Measurements from ENCODE around the gene SPZ1.

The SPZ1 gene

GRCh38 chr5:80355686-80356085 lies 35.9 kb downstream of the SPZ1 start:
- no peak for DNase-seq

DNA sequence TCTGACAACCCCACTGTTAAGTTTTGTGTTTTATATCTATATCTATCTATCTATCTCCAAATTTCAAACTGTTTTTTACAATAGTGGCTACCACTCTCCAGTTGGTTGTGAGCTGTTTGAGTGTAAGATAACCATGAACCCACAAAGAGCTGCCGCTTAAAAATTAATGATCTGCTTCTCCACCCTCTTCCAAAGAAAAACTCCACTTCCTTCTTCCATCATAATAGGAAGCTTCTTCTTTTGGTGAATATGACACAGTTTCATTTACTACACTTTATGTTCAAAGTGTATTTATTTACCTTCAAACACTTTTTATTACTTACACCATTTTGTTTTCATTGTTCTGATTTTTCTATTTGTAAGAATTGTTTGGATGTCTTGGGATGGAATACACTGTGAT lies 37.9 kb downstream of the SPZ1 start:
- Histone ChIP-seq H3K9ac (ENCODE audit: low read depth, low read length) (no peak overlapping the region), H3K4me1 (ENCODE audit: insufficient read depth, low read length) (no peaks in the 10 kb centered on the region), H3K4me3 (ENCODE audit: low read depth in 1 of 2, low read length in 2 of 2) (no peak overlapping the region), H4K20me1 (ENCODE audit: insufficient read depth, low read length) (no peaks in the 10 kb centered on the region), H3K36me3 (ENCODE audit: insufficient read depth, low read length) (no peaks in the 10 kb centered on the region), H3K27ac (ENCODE audit: low read length) (no peak overlapping the region), H2AFZ (ENCODE audit: low read depth, low read length) (no peak overlapping the region), H3K9me3 (ENCODE audit: insufficient read depth, low read length, severe bottlenecking) (no peaks in the 10 kb centered on the region), H3K79me2 (ENCODE audit: insufficient read depth, low read length) (no peaks in the 10 kb centered on the region), H3K4me2 (ENCODE audit: insufficient read depth, low read length) (no peak overlapping the region), H3K27me3 (ENCODE audit: insufficient read depth, low read length, poor library complexity) (no peaks in the 10 kb centered on the region)
- ATAC-seq (ENCODE audit: insufficient read depth, low read depth) = no peak
- TF ChIP-seq EZH2 (IDR thresholded peaks at IDR 0.05; ENCODE audit: borderline replicate concordance, low read depth, low read length, severe bottlenecking) = no peak
- TF ChIP-seq, protein P1, sequence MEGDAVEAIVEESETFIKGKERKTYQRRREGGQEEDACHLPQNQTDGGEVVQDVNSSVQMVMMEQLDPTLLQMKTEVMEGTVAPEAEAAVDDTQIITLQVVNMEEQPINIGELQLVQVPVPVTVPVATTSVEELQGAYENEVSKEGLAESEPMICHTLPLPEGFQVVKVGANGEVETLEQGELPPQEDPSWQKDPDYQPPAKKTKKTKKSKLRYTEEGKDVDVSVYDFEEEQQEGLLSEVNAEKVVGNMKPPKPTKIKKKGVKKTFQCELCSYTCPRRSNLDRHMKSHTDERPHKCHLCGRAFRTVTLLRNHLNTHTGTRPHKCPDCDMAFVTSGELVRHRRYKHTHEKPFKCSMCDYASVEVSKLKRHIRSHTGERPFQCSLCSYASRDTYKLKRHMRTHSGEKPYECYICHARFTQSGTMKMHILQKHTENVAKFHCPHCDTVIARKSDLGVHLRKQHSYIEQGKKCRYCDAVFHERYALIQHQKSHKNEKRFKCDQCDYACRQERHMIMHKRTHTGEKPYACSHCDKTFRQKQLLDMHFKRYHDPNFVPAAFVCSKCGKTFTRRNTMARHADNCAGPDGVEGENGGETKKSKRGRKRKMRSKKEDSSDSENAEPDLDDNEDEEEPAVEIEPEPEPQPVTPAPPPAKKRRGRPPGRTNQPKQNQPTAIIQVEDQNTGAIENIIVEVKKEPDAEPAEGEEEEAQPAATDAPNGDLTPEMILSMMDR (IDR thresholded peaks at IDR 0.05; ENCODE audit: borderline replicate concordance, extremely low read depth, low read length, poor library complexity, severe bottlenecking) = no peak
- DNase-seq = no peak

More at GRCh38 chr5:80355686-80356085, 35.9 kb downstream of the SPZ1 start:
- no peak for ATAC-seq (ENCODE audit: insufficient read depth, low read depth)
- H4K20me1 ChIP-seq (ENCODE audit: insufficient read depth, low read length) = no peaks in the 10 kb centered on the region
- H3K4me3 ChIP-seq (ENCODE audit: low read depth in 1 of 2, low read length in 2 of 2) = no peak overlapping the region
- no peak overlapping the region for H3K27ac ChIP-seq (ENCODE audit: low read length)
- H2AFZ ChIP-seq (ENCODE audit: low read depth, low read length) = no peak overlapping the region
- no peak overlapping the region for H3K9ac ChIP-seq (ENCODE audit: low read depth, low read length)
- no peaks in the 10 kb centered on the region for H3K4me1 ChIP-seq (ENCODE audit: insufficient read depth, low read length)
- H3K36me3 ChIP-seq (ENCODE audit: insufficient read depth, low read length) = no peaks in the 10 kb centered on the region
- no peaks in the 10 kb centered on the region for H3K9me3 ChIP-seq (ENCODE audit: insufficient read depth, low read length, severe bottlenecking)
- no peak overlapping the region for H3K4me2 ChIP-seq (ENCODE audit: insufficient read depth, low read length)
- TF ChIP-seq EZH2 (IDR thresholded peaks at IDR 0.05; ENCODE audit: borderline replicate concordance, low read depth, low read length, severe bottlenecking) = no peak
- TF ChIP-seq, protein P1 (IDR thresholded peaks at IDR 0.05; ENCODE audit: borderline replicate concordance, extremely low read depth, low read length, poor library complexity, severe bottlenecking) = no peak
- H3K27me3 ChIP-seq (ENCODE audit: insufficient read depth, low read length, poor library complexity) = no peaks in the 10 kb centered on the region
- no peaks in the 10 kb centered on the region for H3K79me2 ChIP-seq (ENCODE audit: insufficient read depth, low read length)

DNA sequence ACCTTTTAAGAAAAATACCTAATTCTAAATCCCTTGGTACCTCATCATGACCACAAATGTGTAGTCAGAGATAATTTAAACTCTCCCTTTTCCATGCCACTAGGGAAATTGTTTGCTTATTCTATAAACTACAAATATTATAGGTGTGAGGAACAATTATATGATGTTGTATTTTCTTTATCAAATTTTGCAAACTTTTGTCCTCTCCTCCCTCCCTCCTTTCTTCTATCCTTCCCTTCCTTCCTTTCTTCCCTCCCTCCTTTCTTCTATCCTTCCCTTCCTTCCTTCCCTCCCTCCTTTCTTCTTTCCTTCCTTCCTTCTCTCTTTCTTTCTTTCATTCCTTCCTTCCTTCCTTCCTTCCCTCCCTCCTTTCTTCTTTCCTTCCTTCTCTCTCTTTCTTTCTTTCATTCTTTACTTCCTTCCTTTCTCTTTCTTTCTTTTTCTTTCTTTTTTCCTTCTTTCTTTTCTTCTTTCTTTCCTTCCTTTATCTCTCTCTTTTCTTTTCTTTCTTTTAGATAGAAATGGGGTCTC lies 41.2 kb downstream of the SPZ1 start:
- H4K20me1 ChIP-seq (ENCODE audit: insufficient read depth, low read length) = no peaks in the 10 kb centered on the region
- no peaks in the 10 kb centered on the region for H3K27me3 ChIP-seq (ENCODE audit: insufficient read depth, low read length, poor library complexity)
- H3K9me3 ChIP-seq (ENCODE audit: insufficient read depth, low read length, severe bottlenecking) = no peaks in the 10 kb centered on the region
- H2AFZ ChIP-seq (ENCODE audit: low read depth, low read length) = no peak overlapping the region
- no peak overlapping the region for H3K4me2 ChIP-seq (ENCODE audit: insufficient read depth, low read length)
- H3K4me3 ChIP-seq (ENCODE audit: low read depth in 1 of 2, low read length in 2 of 2) = no peak overlapping the region
- DNase-seq = no peak
- H3K4me1 ChIP-seq (ENCODE audit: insufficient read depth, low read length) = no peaks in the 10 kb centered on the region
- H3K79me2 ChIP-seq (ENCODE audit: insufficient read depth, low read length) = no peaks in the 10 kb centered on the region
- no peaks in the 10 kb centered on the region for H3K36me3 ChIP-seq (ENCODE audit: insufficient read depth, low read length)
- no peak overlapping the region for H3K27ac ChIP-seq (ENCODE audit: low read length)
- TF ChIP-seq, protein P1 (IDR thresholded peaks at IDR 0.05; ENCODE audit: borderline replicate concordance, extremely low read depth, low read length, poor library complexity, severe bottlenecking) = no peak
- TF ChIP-seq EZH2 (IDR thresholded peaks at IDR 0.05; ENCODE audit: borderline replicate concordance, low read depth, low read length, severe bottlenecking) = no peak
- H3K9ac ChIP-seq (ENCODE audit: low read depth, low read length) = no peak overlapping the region
- ATAC-seq (ENCODE audit: insufficient read depth, low read depth) = no peak

DNA sequence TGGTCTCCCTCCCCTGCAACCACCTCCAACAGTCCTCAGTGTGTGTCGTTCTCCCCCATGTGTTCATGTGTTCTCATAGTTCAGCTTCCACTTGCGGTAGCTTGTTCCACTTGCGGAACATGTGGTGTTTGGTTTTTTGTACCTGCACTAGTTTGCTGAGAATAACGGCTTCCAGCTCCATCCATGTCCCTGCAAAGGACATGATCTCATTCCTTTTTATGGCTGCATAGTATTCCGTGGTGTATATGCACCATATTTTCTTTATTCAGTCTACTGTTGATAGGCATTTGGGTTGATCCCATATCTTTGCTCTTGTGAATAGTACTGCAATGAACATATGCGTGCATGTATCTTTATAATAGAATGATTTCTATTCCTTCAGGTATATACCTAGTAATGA lies 45.1 kb downstream of the SPZ1 start:
- H3K4me2 ChIP-seq (ENCODE audit: insufficient read depth, low read length) = no peak overlapping the region
- H3K36me3 ChIP-seq (ENCODE audit: insufficient read depth, low read length) = no peaks in the 10 kb centered on the region
- no peak overlapping the region for H3K27ac ChIP-seq (ENCODE audit: low read length)
- no peak overlapping the region for H2AFZ ChIP-seq (ENCODE audit: low read depth, low read length)
- no peak overlapping the region for H3K9ac ChIP-seq (ENCODE audit: low read depth, low read length)
- H3K79me2 ChIP-seq (ENCODE audit: insufficient read depth, low read length) = no peaks in the 10 kb centered on the region
- TF ChIP-seq, protein P1 (IDR thresholded peaks at IDR 0.05; ENCODE audit: borderline replicate concordance, extremely low read depth, low read length, poor library complexity, severe bottlenecking) = no peak
- no peak for TF ChIP-seq EZH2 (IDR thresholded peaks at IDR 0.05; ENCODE audit: borderline replicate concordance, low read depth, low read length, severe bottlenecking)
- no peaks in the 10 kb centered on the region for H4K20me1 ChIP-seq (ENCODE audit: insufficient read depth, low read length)
- DNase-seq (no peak), ATAC-seq (ENCODE audit: insufficient read depth, low read depth) (no peak)
- no peaks in the 10 kb centered on the region for H3K4me1 ChIP-seq (ENCODE audit: insufficient read depth, low read length)
- H3K9me3 ChIP-seq (ENCODE audit: insufficient read depth, low read length, severe bottlenecking) = no peaks in the 10 kb centered on the region
- H3K4me3 ChIP-seq (ENCODE audit: low read depth in 1 of 2, low read length in 2 of 2) = no peak overlapping the region
- no peaks in the 10 kb centered on the region for H3K27me3 ChIP-seq (ENCODE audit: insufficient read depth, low read length, poor library complexity)
